EH (cell line): ENCODE results near the gene ACOX1.

Experiments used
- DNase-seq: peaks from one replicate; pipeline ENCODE4 v3.0.0-alpha.2; 2015; ENCODE audit warnings: low read depth

ACOX1 gene

GRCh38 chr17:75978938-75979704 lies at the start of gene ACOX1, which contains the start of gene TEN1:
TSS of gene ACOX1 (minus strand) at chr17:75979166. CDS start at chr17:75979073, 93 bp downstream.
TSS of gene TEN1 (plus strand) at chr17:75979240. CDS start at chr17:75986193, 6,953 bp downstream.
- DNase-seq, result peak; percentile 98

GRCh38 chr17:76027159-76027839 lies 48.3 kb upstream of the ACOX1 start, which contains the start of gene EVPL:
TSS of gene EVPL (minus strand) at chr17:76027306. CDS start at chr17:76027198, 108 bp downstream.
- no peak for DNase-seq

GRCh38 chr17:76026714-76027158 lies 47.8 kb upstream of the ACOX1 start:
- DNase-seq, result no peak

- DNase-seq, result no peak
Measured at GRCh38 chr17:76025294-76025693, 46.3 kb upstream of the ACOX1 start.

- no peak for DNase-seq
Measured at GRCh38 chr17:76024353-76024752, 45.4 kb upstream of the ACOX1 start.

- no peak for DNase-seq
Measured at GRCh38 chr17:76023900-76024237, 44.9 kb upstream of the ACOX1 start.

GRCh38 chr17:76022973-76023899 lies 44.3 kb upstream of the ACOX1 start:
- no peak for DNase-seq

GRCh38 chr17:76022285-76022684 lies 43.3 kb upstream of the ACOX1 start:
- no peak for DNase-seq

GRCh38 chr17:76019833-76020467 lies 41.0 kb upstream of the ACOX1 start:
- no peak for DNase-seq

- DNase-seq, result no peak
Measured at GRCh38 chr17:76018801-76019200, 39.8 kb upstream of the ACOX1 start.

GRCh38 chr17:76018340-76018680 lies 39.3 kb upstream of the ACOX1 start:
- no peak for DNase-seq

GRCh38 chr17:76017481-76018339 lies 38.7 kb upstream of the ACOX1 start:
- no peak for DNase-seq

GRCh38 chr17:76014925-76015261 lies 35.9 kb upstream of the ACOX1 start:
- no peak for DNase-seq

GRCh38 chr17:76014100-76014924 lies 35.3 kb upstream of the ACOX1 start:
- DNase-seq, result peak; percentile 69

- DNase-seq, result no peak
Measured at GRCh38 chr17:76013377-76013932, 34.5 kb upstream of the ACOX1 start.

- DNase-seq, result peak; percentile 25
Measured at GRCh38 chr17:76011951-76012350, 33.0 kb upstream of the ACOX1 start.

- no peak for DNase-seq
Measured at GRCh38 chr17:76009969-76010661, 31.1 kb upstream of the ACOX1 start.

- DNase-seq, result no peak
Measured at GRCh38 chr17:76009447-76009846, 30.5 kb upstream of the ACOX1 start.
